ENCODE data around the gene IDI1.

Gene IDI1

GRCh38 chr10:1006573-1006972, 42.3 kb downstream of the IDI1 start:
- no peak for TF ChIP-seq CTCF (conservative IDR thresholded peaks at IDR 0.05)
- H3K27ac ChIP-seq, result no peak overlapping the region

- no peak overlapping the region for H3K27ac ChIP-seq
- no peak for TF ChIP-seq CTCF (conservative IDR thresholded peaks at IDR 0.05)
These were observed 44.8 kb downstream of the IDI1 start for GRCh38 chr10:1003884-1004670.

- no peak for TF ChIP-seq CTCF (conservative IDR thresholded peaks at IDR 0.05)
- H3K27ac ChIP-seq, result no peak overlapping the region
These were observed 46.4 kb downstream of the IDI1 start for GRCh38 chr10:1002425-1003006.

GRCh38 chr10:997266-998022, 51.5 kb downstream of the IDI1 start:
- TF ChIP-seq CTCF (conservative IDR thresholded peaks at IDR 0.05), result no peak
- no peak overlapping the region for H3K27ac ChIP-seq

GRCh38 chr10:996031-996430, 52.9 kb downstream of the IDI1 start:
- H3K27ac ChIP-seq, result no peak overlapping the region
- TF ChIP-seq CTCF (conservative IDR thresholded peaks at IDR 0.05), result no peak

- no peak for TF ChIP-seq CTCF (conservative IDR thresholded peaks at IDR 0.05)
- H3K27ac ChIP-seq, result no peak overlapping the region
These were observed 53.4 kb downstream of the IDI1 start for GRCh38 chr10:995559-995926.

GRCh38 chr10:994836-995558, 53.9 kb downstream of the IDI1 start:
- TF ChIP-seq CTCF (conservative IDR thresholded peaks at IDR 0.05), result no peak
- H3K27ac ChIP-seq, result no peak overlapping the region

Data from VCaP (cell line).